A549 (cell line): ENCODE data around the gene NSL1.

ENCODE experiments used
- BHLHE40 ChIP-seq: IDR thresholded peaks from 2 replicates; pipeline ENCODE4 v1.6.1; 2012; ENCODE audit warnings: low read depth, low read length, inconsistent platforms
- CHD2 ChIP-seq: fragments of 150-350 bp; IDR thresholded peaks from 2 replicates; pipeline ENCODE4 v1.6.1; 2014; ENCODE audit warnings: low read length; ENCODE audit not compliant: partially characterized antibody
- CTCF ChIP-seq: fragments of >200 bp; sonication (Bioruptor Twin); formaldehyde crosslinking; IDR thresholded peaks from 3 replicates; pipeline ENCODE4 v1.5.1; 2016
- EP300 ChIP-seq, 2 experiments: fragments of >200 bp; sonication (Bioruptor Twin); formaldehyde crosslinking; IDR thresholded peaks; 2 replicates in 1 of 2; 3 replicates in 1 of 2; pipeline ENCODE4 v1.6.1; 2016 to 2017
- HEYL ChIP-seq: fragments of 250-450 bp; sonication (Bioruptor Pico); IDR thresholded peaks from 2 replicates; pipeline ENCODE4 v1.8.0; 2021; ENCODE audit warnings: mild to moderate bottlenecking, moderate library complexity
- MAFK ChIP-seq: fragments of 450-650 bp; IDR thresholded peaks from 2 replicates; pipeline ENCODE4 v1.6.1; 2014; ENCODE audit not compliant: partially characterized antibody
- MAX ChIP-seq: IDR thresholded peaks from 2 replicates; pipeline ENCODE4 v1.6.1; 2012
- POLR2A ChIP-seq: IDR thresholded peaks from 2 replicates; pipeline ENCODE4 v1.6.1; 2012; ENCODE audit warnings: mild to moderate bottlenecking, low read length
- POLR2AphosphoS2 ChIP-seq: conservative IDR thresholded peaks from 2 replicates; pipeline ENCODE4 v1.6.1; 2012; ENCODE audit warnings: low read length, improper control_type of control experiment, inconsistent platforms
- REST ChIP-seq: fragments of 200-600 bp; sonication (generic); IDR thresholded peaks from 2 replicates; pipeline ENCODE4 v1.6.1; 2016; ENCODE audit warnings: antibody characterized with exemption, mild to moderate bottlenecking, moderate library complexity
- ZC3H11A ChIP-seq: fragments of 450-650 bp; IDR thresholded peaks from 2 replicates; pipeline ENCODE4 v1.6.1; 2014; ENCODE audit warnings: antibody characterized with exemption, mild to moderate bottlenecking
- ZFP36 ChIP-seq: fragments of 450-650 bp; IDR thresholded peaks from 2 replicates; pipeline ENCODE4 v1.6.1; 2014; ENCODE audit warnings: borderline replicate concordance; ENCODE audit not compliant: partially characterized antibody

- TF ChIP-seq CTCF (no peak), POLR2AphosphoS2 (no peak), EP300 (IDR thresholded peaks at IDR 0.05) (no peak), REST (no peak), POLR2A (no peak), HEYL (CRISPR knock-in tag) (no peak), CHD2 (no peak), BHLHE40 (no peak), MAFK (no peak), ZC3H11A (no peak), ZFP36 (no peak), MAX (no peak)
These were observed 114.0 kb downstream of the NSL1 start for GRCh38 chr1:212677573-212677972.
